CD4-positive, alpha-beta T cell (primary cell): Measurements from ENCODE around the gene TLL1. TPM values are rescaled to one million over a fixed set of nuclear protein-coding genes. Genes with fewer than 3 reads are reported as not detected.

Experiments
- ATAC-seq: fragments of 200-7000 bp; cut with Tn5 transposase; one replicate; pipeline ENCODE4 v1.10.0; 2022; ENCODE audit warnings: mild to moderate bottlenecking; ENCODE audit not compliant: poor library complexity
- CTCF ChIA-PET: fragments of 350-600 bp; sonication (Branson Sonifier 250); formaldehyde crosslinking; loops from one replicate; lab custom pipeline; 2021; ENCODE audit warnings: antibody characterized with exemption, inconsistent platforms; lab: Charles Lee
- POLR2A ChIA-PET: fragments of 350-600 bp; sonication (Branson Sonifier 250); formaldehyde crosslinking; loops from one replicate; lab custom pipeline; 2021; ENCODE audit warnings: antibody characterized with exemption, inconsistent platforms; lab: Charles Lee
- DNase-seq, 14 experiments: peaks; one replicate each; pipeline ENCODE4 v3.0.0-alpha.2; 2013 to 2020; ENCODE audit warnings: mixed read lengths in 2 of 14
- H3K27ac ChIP-seq, 2 donors: one replicate each; pipeline versions ENCODE4 v1.5.1 to v1.7.0; 2013; ENCODE audit warnings: low read length in 2 of 2, low read depth in 1 of 2, mild to moderate bottlenecking in 1 of 2
- H3K27me3 ChIP-seq, 2 experiments: 1 replicate in 1 of 2; 2 replicates in 1 of 2; pipeline versions ENCODE4 v1.6.1 to v1.7.0; 2013; ENCODE audit warnings: low read length in 2 of 2, control low read depth in 1 of 2, mild to moderate bottlenecking in 1 of 2, moderate library complexity in 1 of 2; ENCODE audit not compliant: insufficient read depth in 2 of 2, control insufficient read depth in 1 of 2
- H3K36me3 ChIP-seq: one replicate; pipeline ENCODE4 v1.6.1; 2013; ENCODE audit warnings: low read length, control low read depth; ENCODE audit not compliant: insufficient read depth
- H3K4me1 ChIP-seq: one replicate; pipeline ENCODE4 v1.6.1; 2013; ENCODE audit warnings: low read length, control low read depth; ENCODE audit not compliant: insufficient read depth
- H3K4me3 ChIP-seq: one replicate; pipeline ENCODE4 v1.5.1; 2013; ENCODE audit warnings: mild to moderate bottlenecking, low read length, moderate library complexity
- H3K9me3 ChIP-seq, 2 experiments: 1 replicate in 1 of 2; 2 replicates in 1 of 2; pipeline versions ENCODE4 v1.6.1 to v1.7.0; 2013; ENCODE audit warnings: low read length in 2 of 2, mild to moderate bottlenecking in 2 of 2, control low read depth in 1 of 2, moderate library complexity in 1 of 2; ENCODE audit not compliant: control insufficient read depth in 1 of 2, insufficient read depth in 1 of 2
- H3K27ac Mint-ChIP-seq: one replicate; pipeline ENCODE4 v1.8.0; 2020; ENCODE audit warnings: mixed read lengths
- H3K27me3 Mint-ChIP-seq: one replicate; pipeline ENCODE4 v1.8.0; 2021; ENCODE audit warnings: mixed read lengths
- H3K36me3 Mint-ChIP-seq: one replicate; pipeline ENCODE4 v1.8.0; 2021; ENCODE audit warnings: low read depth, mixed read lengths
- H3K4me1 Mint-ChIP-seq: one replicate; pipeline ENCODE4 v1.8.0; 2021; ENCODE audit warnings: low read depth, mixed read lengths
- H3K4me3 Mint-ChIP-seq: one replicate; pipeline ENCODE4 v1.8.0; 2020; ENCODE audit warnings: mild to moderate bottlenecking, mixed read lengths
- H3K9me3 Mint-ChIP-seq: one replicate; pipeline ENCODE4 v1.8.0; 2020; ENCODE audit warnings: mixed read lengths
- intact Hi-C, 2 experiments: fragments of 100-400 bp; cut with DNase I in 1 of 2; cut with micrococcal nuclease in 1 of 2; formaldehyde crosslinking; loops; one replicate each; pipeline versions ENCODE4 v1.15.1 to v1.9.0; 2023 to 2025; cut with DNase I, micrococcal nuclease
- total RNA-seq, 174 experiments: library from RNA in 2 of 174; stranded (reverse) in 2 of 174; gene quantifications; one replicate each; pipeline ENCODE4 v1.2.3 and lab custom pipeline; 2021 to 2026
- TF ChIP-seq, protein P1 (sequence below): fragments of 200-600 bp; IDR thresholded peaks from one replicate; pipeline ENCODE4 v1.8.0; 2022; ENCODE audit warnings: antibody characterized with exemption, mild to moderate bottlenecking

Gene TLL1
- total RNA-seq, 2 experiments from 2014 or later, result not detected

DNA sequence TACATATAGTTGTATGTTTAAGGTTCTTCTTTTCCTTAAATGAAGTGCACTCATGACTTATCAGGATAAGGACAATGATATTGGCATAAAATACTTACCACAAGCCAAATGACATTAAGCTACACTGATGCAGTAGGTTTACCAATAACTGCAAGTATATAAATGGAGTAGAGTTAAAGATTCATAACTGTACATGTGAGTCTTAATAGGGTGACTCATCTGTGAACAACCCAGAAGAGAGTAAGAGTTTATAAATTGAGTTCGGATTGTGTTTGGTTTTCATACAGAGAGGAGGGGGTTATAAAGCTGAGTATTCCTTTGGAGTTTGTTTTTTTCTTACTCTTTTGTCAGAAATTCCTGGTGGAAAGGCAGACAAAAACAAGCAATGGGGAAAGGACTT is 144.8 kb downstream of the TLL1 start:
- Histone ChIP-seq H3K27ac (no peak overlapping the region), H3K9me3 (no peaks in the 10 kb centered on the region), H3K36me3 (no peaks in the 10 kb centered on the region), H3K27me3 (no peaks in the 10 kb centered on the region), H3K4me1 (no peaks in the 10 kb centered on the region), H3K4me3 (no peak overlapping the region)
- H3K27me3 Mint-ChIP-seq, result no peaks in the 10 kb centered on the region
- DNase-seq (no peak), ATAC-seq (no peak)
- H3K36me3 Mint-ChIP-seq, result no peaks in the 10 kb centered on the region
- ChIA-PET CTCF (no interaction called here), POLR2A (no interaction called here)
- H3K27ac Mint-ChIP-seq, result no peak overlapping the region
- no peaks in the 10 kb centered on the region for H3K4me1 Mint-ChIP-seq
- no peak overlapping the region for H3K4me3 Mint-ChIP-seq
- TF ChIP-seq, protein P1, sequence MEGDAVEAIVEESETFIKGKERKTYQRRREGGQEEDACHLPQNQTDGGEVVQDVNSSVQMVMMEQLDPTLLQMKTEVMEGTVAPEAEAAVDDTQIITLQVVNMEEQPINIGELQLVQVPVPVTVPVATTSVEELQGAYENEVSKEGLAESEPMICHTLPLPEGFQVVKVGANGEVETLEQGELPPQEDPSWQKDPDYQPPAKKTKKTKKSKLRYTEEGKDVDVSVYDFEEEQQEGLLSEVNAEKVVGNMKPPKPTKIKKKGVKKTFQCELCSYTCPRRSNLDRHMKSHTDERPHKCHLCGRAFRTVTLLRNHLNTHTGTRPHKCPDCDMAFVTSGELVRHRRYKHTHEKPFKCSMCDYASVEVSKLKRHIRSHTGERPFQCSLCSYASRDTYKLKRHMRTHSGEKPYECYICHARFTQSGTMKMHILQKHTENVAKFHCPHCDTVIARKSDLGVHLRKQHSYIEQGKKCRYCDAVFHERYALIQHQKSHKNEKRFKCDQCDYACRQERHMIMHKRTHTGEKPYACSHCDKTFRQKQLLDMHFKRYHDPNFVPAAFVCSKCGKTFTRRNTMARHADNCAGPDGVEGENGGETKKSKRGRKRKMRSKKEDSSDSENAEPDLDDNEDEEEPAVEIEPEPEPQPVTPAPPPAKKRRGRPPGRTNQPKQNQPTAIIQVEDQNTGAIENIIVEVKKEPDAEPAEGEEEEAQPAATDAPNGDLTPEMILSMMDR, result no peak
- H3K9me3 Mint-ChIP-seq, result peaks cover 4% of the 10 kb centered on the region
- intact Hi-C loops, result no loop called here

DNA sequence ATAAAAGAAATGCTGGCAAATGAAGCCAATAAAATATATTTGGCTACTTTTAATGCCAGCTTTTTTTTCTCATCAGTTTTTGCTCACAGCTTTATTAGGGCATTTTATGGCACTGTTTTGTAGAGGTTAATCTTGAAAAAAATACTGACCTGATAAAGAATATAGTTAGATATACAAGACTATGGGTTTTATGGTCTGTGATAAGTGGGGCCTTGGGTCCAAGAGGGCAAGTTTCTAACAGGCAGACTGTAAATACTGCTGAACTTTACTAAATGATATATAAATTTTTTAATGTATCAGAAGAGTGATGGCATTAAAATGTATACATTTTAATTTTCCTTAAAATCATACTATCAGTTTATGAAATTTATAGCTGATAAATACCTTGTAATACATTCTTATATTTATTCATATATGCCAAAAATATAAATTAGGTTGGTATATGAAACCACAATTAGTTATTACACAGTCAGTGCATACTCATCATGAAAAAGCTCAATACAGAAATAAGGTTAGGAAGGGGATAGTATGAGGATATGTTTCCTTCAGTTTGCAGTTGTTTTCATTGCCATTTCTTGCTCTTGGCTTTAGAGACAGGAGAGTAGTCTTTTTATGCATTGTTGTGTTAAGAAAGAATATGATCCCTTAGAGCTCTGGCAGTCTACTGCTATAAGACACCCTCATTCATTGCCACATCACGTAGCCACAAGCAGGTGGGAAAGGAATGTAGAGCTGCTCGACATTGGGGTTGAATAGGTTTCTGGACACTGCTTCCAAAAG is 146.6 kb downstream of the TLL1 start:
- intact Hi-C loops, result no loop called here
- Mint-ChIP-seq H3K27ac (no peak overlapping the region), H3K4me3 (no peak overlapping the region), H3K4me1 (no peaks in the 10 kb centered on the region), H3K27me3 (no peaks in the 10 kb centered on the region), H3K9me3 (peaks cover 4% of the 10 kb centered on the region), H3K36me3 (no peaks in the 10 kb centered on the region)
- Histone ChIP-seq H3K27ac (no peak overlapping the region), H3K9me3 (no peaks in the 10 kb centered on the region), H3K27me3 (no peaks in the 10 kb centered on the region), H3K4me1 (no peaks in the 10 kb centered on the region), H3K4me3 (no peak overlapping the region), H3K36me3 (no peaks in the 10 kb centered on the region)
- CTCF ChIA-PET, result no interaction called here
- no peak for ATAC-seq
- POLR2A ChIA-PET, result no interaction called here
- DNase-seq, result no peak
- TF ChIP-seq, protein P1, result no peak

DNA sequence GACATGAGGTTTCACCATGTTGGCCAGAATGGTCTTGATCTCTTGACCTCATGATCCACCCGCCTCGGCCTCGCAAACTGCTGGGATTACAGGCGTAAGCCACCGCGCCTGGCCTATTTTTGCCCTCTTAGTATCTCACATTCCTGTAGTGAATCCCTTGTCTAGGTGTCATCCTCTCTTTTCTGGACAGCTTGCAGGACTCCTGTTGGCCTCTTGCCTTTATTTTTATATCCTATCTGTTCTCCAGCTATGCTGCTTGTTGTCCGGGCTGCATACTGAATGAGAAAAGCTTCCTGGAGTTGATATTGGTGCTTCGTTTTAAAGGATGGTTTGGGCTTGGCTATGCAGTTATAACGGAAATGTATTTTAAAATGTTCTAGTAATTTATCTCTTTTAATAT is 148.6 kb downstream of the TLL1 start:
- Mint-ChIP-seq H3K27ac (no peak overlapping the region), H3K4me1 (no peaks in the 10 kb centered on the region), H3K4me3 (no peak overlapping the region), H3K27me3 (no peaks in the 10 kb centered on the region), H3K9me3 (peaks cover 4% of the 10 kb centered on the region), H3K36me3 (no peaks in the 10 kb centered on the region)
- Histone ChIP-seq H3K27ac (no peak overlapping the region), H3K4me1 (no peaks in the 10 kb centered on the region), H3K9me3 (peaks cover 0 to 8% of the 10 kb centered on the region in 2 experiments), H3K4me3 (no peak overlapping the region), H3K27me3 (no peaks in the 10 kb centered on the region), H3K36me3 (no peaks in the 10 kb centered on the region)
- ATAC-seq, result no peak
- no peak for DNase-seq
- intact Hi-C loops, result no loop called here
- ChIA-PET POLR2A (no interaction called here), CTCF (no interaction called here)
- TF ChIP-seq, protein P1, result no peak
